Stomach (tissue), 9 donors: ENCODE data around the gene GJA10. TPM values are rescaled to one million over a fixed set of nuclear protein-coding genes. Genes with fewer than 3 reads are reported as not detected.

ENCODE experiments used
- DNase-seq, 2 donors: peaks; one replicate each; pipeline versions ENCODE4 v3.0.0 to v3.0.0-alpha.2; 2013 to 2019
- H3K27ac ChIP-seq, 5 donors: fragments of 200-600 bp in 4 of 5; sonication (generic) in 4 of 5; one replicate each; pipeline ENCODE4 v1.5.1; 2013 to 2019; ENCODE audit warnings: mild to moderate bottlenecking in 1 of 5, moderate library complexity in 1 of 5
- H3K27me3 ChIP-seq, 3 donors: fragments of 200-600 bp; sonication (generic); one replicate each; pipeline ENCODE4 v1.5.1; 2017 to 2019; ENCODE audit warnings: mixed run types in 1 of 3
- H3K36me3 ChIP-seq, 4 donors: fragments of 200-600 bp; sonication (generic); 1 replicate in 3 of 4; 2 replicates in 1 of 4; pipeline ENCODE4 v1.5.1; 2016 to 2019
- H3K4me1 ChIP-seq, 4 donors: fragments of 200-600 bp; sonication (generic); one replicate each; pipeline ENCODE4 v1.5.1; 2016 to 2019
- H3K4me3 ChIP-seq, 4 donors: fragments of 200-600 bp; sonication (generic) in 3 of 4; one replicate each; pipeline ENCODE4 v1.5.1; 2016 to 2019; ENCODE audit warnings: mild to moderate bottlenecking in 1 of 4
- H3K9me3 ChIP-seq, 4 donors: fragments of 200-600 bp; sonication (generic); one replicate each; pipeline ENCODE4 v1.5.1; 2016 to 2019
- EP300 ChIP-seq: sonication (generic); formaldehyde crosslinking; IDR thresholded peaks from one replicate; pipeline ENCODE4 v1.6.1; 2017; ENCODE audit warnings: antibody characterized with exemption
- POLR2A ChIP-seq, 4 donors: fragments of 450-650 bp; IDR thresholded peaks; one replicate each; pipeline ENCODE4 v1.6.1; 2016; ENCODE audit warnings: antibody characterized with exemption in 4 of 4, control low read depth in 2 of 4, mild to moderate bottlenecking in 1 of 4, moderate library complexity in 1 of 4
- POLR2AphosphoS5 ChIP-seq, 3 donors: sonication (generic); formaldehyde crosslinking; IDR thresholded peaks; one replicate each; pipeline ENCODE4 v1.6.1; 2016; ENCODE audit warnings: antibody characterized with exemption in 3 of 3
- WGBS, 5 donors: extraction: QIAGEN DNeasy Blood & Tissue Kit in 3 of 5; methylation state at CpG; one replicate each; pipeline versions ENCODE4 v1.1.5 to v1.1.7; 2013 to 2018; 5-methylcytosine and 5-hydroxymethylcytosine counted together
- intact Hi-C: fragments of 100-400 bp; cut with DNase I; formaldehyde crosslinking; loops from one replicate; pipeline ENCODE4 v1.15.1; 2023; ENCODE audit warnings: low total_unique reads
- polyA plus RNA-seq, 3 donors: library from polyadenylated mRNA; stranded (reverse); fragments of 200-250 nt; gene quantifications; one replicate each; pipeline ENCODE4 v1.2.3, GENCODE V29; 2013
- total RNA-seq, 5 donors: library from RNA; depleted of rRNA; stranded (reverse); fragments of >200 nt; gene quantifications; one replicate each; pipeline versions ENCODE4 v1.1.0 to v1.2.3, GENCODE V29; 2014 to 2016
- TF ChIP-seq, protein P1 (sequence below), 7 experiments: fragments of 450-650 bp in 4 of 7; fragments of 200-600 bp in 3 of 7; sonication (generic) in 3 of 7; IDR thresholded peaks; one replicate each; pipeline ENCODE4 v1.5.1; 2016 to 2019; ENCODE audit warnings: antibody characterized with exemption in 7 of 7, control low read depth in 2 of 7, mild to moderate bottlenecking in 1 of 7
- donor health status: healthy with polysubstance abuse.
- donor health status: Bipolar disorder and iron deficiency.
- donor health status: healthy.

The GJA10 gene
- total and polyA plus RNA-seq, 8 donors = not detected

DNA sequence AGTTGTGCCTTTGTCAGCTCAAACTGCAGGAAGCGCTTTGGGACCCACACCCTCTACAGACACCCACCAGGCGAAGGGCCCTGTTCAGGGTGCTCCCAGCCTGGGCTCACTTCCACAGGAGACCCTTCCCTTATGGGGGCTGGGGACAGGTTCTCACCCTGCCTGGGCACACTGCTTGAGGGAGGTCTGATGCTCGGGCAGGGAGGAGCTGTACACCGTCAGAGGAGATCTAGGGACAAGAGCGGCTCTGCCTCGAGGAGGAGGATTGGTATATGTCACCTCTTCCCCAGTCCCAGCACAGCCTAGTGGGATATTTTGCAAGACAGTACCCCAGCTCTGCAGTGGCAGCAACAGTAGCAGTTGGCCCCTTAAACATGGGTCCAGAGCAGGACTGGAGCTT, 26.9 kb downstream of the GJA10 start:
- TF ChIP-seq, protein P1, sequence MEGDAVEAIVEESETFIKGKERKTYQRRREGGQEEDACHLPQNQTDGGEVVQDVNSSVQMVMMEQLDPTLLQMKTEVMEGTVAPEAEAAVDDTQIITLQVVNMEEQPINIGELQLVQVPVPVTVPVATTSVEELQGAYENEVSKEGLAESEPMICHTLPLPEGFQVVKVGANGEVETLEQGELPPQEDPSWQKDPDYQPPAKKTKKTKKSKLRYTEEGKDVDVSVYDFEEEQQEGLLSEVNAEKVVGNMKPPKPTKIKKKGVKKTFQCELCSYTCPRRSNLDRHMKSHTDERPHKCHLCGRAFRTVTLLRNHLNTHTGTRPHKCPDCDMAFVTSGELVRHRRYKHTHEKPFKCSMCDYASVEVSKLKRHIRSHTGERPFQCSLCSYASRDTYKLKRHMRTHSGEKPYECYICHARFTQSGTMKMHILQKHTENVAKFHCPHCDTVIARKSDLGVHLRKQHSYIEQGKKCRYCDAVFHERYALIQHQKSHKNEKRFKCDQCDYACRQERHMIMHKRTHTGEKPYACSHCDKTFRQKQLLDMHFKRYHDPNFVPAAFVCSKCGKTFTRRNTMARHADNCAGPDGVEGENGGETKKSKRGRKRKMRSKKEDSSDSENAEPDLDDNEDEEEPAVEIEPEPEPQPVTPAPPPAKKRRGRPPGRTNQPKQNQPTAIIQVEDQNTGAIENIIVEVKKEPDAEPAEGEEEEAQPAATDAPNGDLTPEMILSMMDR (IDR thresholded peaks at IDR 0.05) = no peak
- TF ChIP-seq POLR2AphosphoS5 (IDR thresholded peaks at IDR 0.05) = no peak
- 62 to 88% (median 83%) methylated on average over 3 to 6 of the region's 6 CpGs for WGBS, 5 donors
- H3K36me3 ChIP-seq = no peaks in the 10 kb centered on the region
- no peaks in the 10 kb centered on the region for H3K4me1 ChIP-seq
- H3K27me3 ChIP-seq = peaks cover 0 to 9% (median 0%) of the 10 kb centered on the region in 3 donors
- no peak overlapping the region for H3K4me3 ChIP-seq
- intact Hi-C loops = no loop called here
- H3K9me3 ChIP-seq = peaks cover 0 to 15% (median 13%) of the 10 kb centered on the region in 4 donors
- no peak overlapping the region for H3K27ac ChIP-seq
- DNase-seq = no peak

GRCh38 chr6:89921691-89922090, 27.4 kb downstream of the GJA10 start:
- no peaks in the 10 kb centered on the region for H3K4me1 ChIP-seq
- no peak for DNase-seq
- intact Hi-C loops = no loop called here
- H3K27me3 ChIP-seq = peaks cover 0 to 9% (median 0%) of the 10 kb centered on the region in 3 donors
- 85 to 96% (median 90%) methylated on average over 10 of the region's 10 CpGs for WGBS, 5 donors
- TF ChIP-seq POLR2A (IDR thresholded peaks at IDR 0.05) = no peak
- no peak for TF ChIP-seq EP300
- TF ChIP-seq, protein P1 (IDR thresholded peaks at IDR 0.05) = no peak
- no peak for TF ChIP-seq POLR2AphosphoS5 (IDR thresholded peaks at IDR 0.05)
- no peak overlapping the region for H3K27ac ChIP-seq
- H3K4me3 ChIP-seq = no peak overlapping the region
- no peaks in the 10 kb centered on the region for H3K36me3 ChIP-seq
- peaks cover 0 to 12% (median 11%) of the 10 kb centered on the region in 4 donors for H3K9me3 ChIP-seq

- no peaks in the 10 kb centered on the region for H3K9me3 ChIP-seq
- DNase-seq = no peak
- intact Hi-C loops = no loop called here
- no peak overlapping the region for H3K4me3 ChIP-seq
- peaks cover 0 to 9% (median 0%) of the 10 kb centered on the region in 3 donors for H3K27me3 ChIP-seq
- TF ChIP-seq, protein P1 (IDR thresholded peaks at IDR 0.05) = no peak
- TF ChIP-seq POLR2A (IDR thresholded peaks at IDR 0.05) (no peak), EP300 (no peak), POLR2AphosphoS5 (IDR thresholded peaks at IDR 0.05) (no peak)
- no peaks in the 10 kb centered on the region for H3K36me3 ChIP-seq
- H3K4me1 ChIP-seq = no peaks in the 10 kb centered on the region
- 58 to 69% (median 66%) methylated on average over 5 of the region's 5 CpGs for WGBS, 5 donors
- H3K27ac ChIP-seq = no peak overlapping the region
Measured at GRCh38 chr6:89924231-89924630, 30.0 kb downstream of the GJA10 start.

DNA sequence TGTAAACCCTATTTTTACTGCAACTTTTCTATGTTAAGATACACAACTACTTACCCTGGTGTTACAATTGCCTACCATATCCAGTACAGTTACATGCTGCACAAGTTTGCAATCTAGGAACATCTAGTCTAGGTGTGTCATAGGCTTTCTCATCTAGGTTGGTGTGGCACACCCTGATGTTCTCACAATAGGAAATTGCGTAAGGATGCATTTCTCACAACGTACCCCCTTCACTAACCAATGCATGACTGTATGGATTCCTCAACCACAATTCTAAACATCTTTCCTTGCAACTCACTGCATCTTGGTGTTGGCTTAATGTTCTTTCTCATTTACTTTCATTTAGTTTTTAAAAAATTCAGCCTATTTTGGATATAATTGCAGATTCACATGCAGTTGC, 31.6 kb downstream of the GJA10 start:
- H3K27me3 ChIP-seq = peaks cover 0 to 9% (median 0%) of the 10 kb centered on the region in 3 donors
- H3K4me3 ChIP-seq = no peak overlapping the region
- intact Hi-C loops = no loop called here
- TF ChIP-seq, protein P1 (IDR thresholded peaks at IDR 0.05) = no peak
- TF ChIP-seq POLR2AphosphoS5 (IDR thresholded peaks at IDR 0.05) = no peak
- TF ChIP-seq EP300 = no peak
- TF ChIP-seq POLR2A (IDR thresholded peaks at IDR 0.05) = no peak
- no peak for DNase-seq
- H3K27ac ChIP-seq = no peak overlapping the region
- WGBS, 5 donors = 78 to 90% (median 82%) methylated on average over 2 of the region's 2 CpGs
- no peaks in the 10 kb centered on the region for H3K36me3 ChIP-seq
- peaks cover 0 to 3% (median 0%) of the 10 kb centered on the region in 4 donors for H3K4me1 ChIP-seq
- H3K9me3 ChIP-seq = no peaks in the 10 kb centered on the region
